Activated B cell treated with CpG ODN at 0.5 μM for 24 hours (primary cell): ENCODE results near the gene MLPH. TPM values are rescaled to one million over a fixed set of nuclear protein-coding genes. Genes with fewer than 3 reads are reported as not detected.
A peak's percentile ranks its signal among the peaks of the same experiment; 100 is the strongest.

Experiments
- ATAC-seq: fragments of 200-7000 bp; cut with Tn5 transposase; one replicate; pipeline ENCODE4 v1.10.0; 2021; ENCODE audit warnings: low read depth, mild to moderate bottlenecking, moderate library complexity
- CTCF ChIA-PET: fragments of 350-600 bp; sonication (Branson Sonifier 250); formaldehyde crosslinking; loops from one replicate; lab custom pipeline; 2021; ENCODE audit warnings: antibody characterized with exemption; lab: Charles Lee
- POLR2A ChIA-PET: fragments of 350-600 bp; sonication (Branson Sonifier 250); formaldehyde crosslinking; loops from one replicate; lab custom pipeline; 2021; ENCODE audit warnings: antibody characterized with exemption; lab: Charles Lee
- DNase-seq: peaks from one replicate; pipeline ENCODE4 v3.0.0; 2022
- H3K27ac Mint-ChIP-seq: one replicate; pipeline ENCODE4 v1.8.0; 2020; ENCODE audit warnings: mixed read lengths
- H3K27me3 Mint-ChIP-seq: one replicate; pipeline ENCODE4 v1.8.0; 2021; ENCODE audit warnings: mixed read lengths
- H3K36me3 Mint-ChIP-seq: one replicate; pipeline ENCODE4 v1.8.0; 2021; ENCODE audit warnings: low read depth, mixed read lengths
- H3K4me1 Mint-ChIP-seq: one replicate; pipeline ENCODE4 v1.8.0; 2021; ENCODE audit warnings: mixed read lengths
- H3K4me3 Mint-ChIP-seq: one replicate; pipeline ENCODE4 v1.8.0; 2020; ENCODE audit warnings: mild to moderate bottlenecking, mixed read lengths
- H3K9me3 Mint-ChIP-seq: one replicate; pipeline ENCODE4 v1.8.0; 2020; ENCODE audit warnings: mixed read lengths
- CTCF ChIP-seq: fragments of 200-600 bp; IDR thresholded peaks from one replicate; pipeline ENCODE4 v1.8.0; 2022; ENCODE audit warnings: antibody characterized with exemption, mild to moderate bottlenecking
- intact Hi-C: fragments of 100-400 bp; cut with micrococcal nuclease; formaldehyde crosslinking; loops from one replicate; pipeline ENCODE4 v1.15.1; 2024
- total RNA-seq: library from RNA; stranded (reverse); gene quantifications from 2 replicates; pipeline ENCODE4 v1.2.3, GENCODE V29; 2022

MLPH gene
- total RNA-seq, 1 donor from 2014 or later, result not detected

- H3K27ac Mint-ChIP-seq, result no peak overlapping the region
- POLR2A ChIA-PET, result no interaction called here
- intact Hi-C loops, result loop anchor here (1.0 kb wide), 3 partner anchors 91 to 192 kb away; no protein-coding TSS in a partner anchor
- ATAC-seq (peak; percentile 49), DNase-seq (no peak)
- peaks cover 2% of the 10 kb centered on the region for H3K4me1 Mint-ChIP-seq
- CTCF ChIA-PET, result interaction anchor here (0.8 to 1.5 kb wide), 8 partner anchors 10 to 193 kb away, joined by 3 to 12 read pairs (median 4); no protein-coding TSS in a partner anchor
- H3K9me3 Mint-ChIP-seq, result no peaks in the 10 kb centered on the region
- no peak overlapping the region for H3K4me3 Mint-ChIP-seq
- TF ChIP-seq CTCF, result no peak
- peaks cover 10% of the 10 kb centered on the region for H3K27me3 Mint-ChIP-seq
- H3K36me3 Mint-ChIP-seq, result no peaks in the 10 kb centered on the region
Observed at GRCh38 chr2:237581751-237582746, 95.0 kb downstream of the MLPH start.

- CTCF ChIA-PET, result interaction anchor here (1.1 to 1.2 kb wide), 2 partner anchors 11 to 161 kb away, joined by 4 read pairs; no protein-coding TSS in a partner anchor
- DNase-seq (no peak), ATAC-seq (no peak)
- no peak for TF ChIP-seq CTCF
- no peak overlapping the region for H3K27ac Mint-ChIP-seq
- POLR2A ChIA-PET, result no interaction called here
- peaks cover 2% of the 10 kb centered on the region for H3K4me1 Mint-ChIP-seq
- H3K9me3 Mint-ChIP-seq, result no peaks in the 10 kb centered on the region
- peaks cover 7% of the 10 kb centered on the region for H3K27me3 Mint-ChIP-seq
- intact Hi-C loops, result no loop called here
- no peak overlapping the region for H3K4me3 Mint-ChIP-seq
- H3K36me3 Mint-ChIP-seq, result no peaks in the 10 kb centered on the region
Observed at GRCh38 chr2:237583385-237584295, 96.6 kb downstream of the MLPH start.

GRCh38 chr2:237585590-237586221 is 98.7 kb downstream of the MLPH start:
- DNase-seq (no peak), ATAC-seq (no peak)
- Mint-ChIP-seq H3K4me1 (peaks cover 2% of the 10 kb centered on the region), H3K9me3 (no peaks in the 10 kb centered on the region), H3K27me3 (peaks cover 7% of the 10 kb centered on the region), H3K36me3 (no peaks in the 10 kb centered on the region), H3K4me3 (no peak overlapping the region), H3K27ac (no peak overlapping the region)
- POLR2A ChIA-PET, result no interaction called here
- TF ChIP-seq CTCF, result no peak
- CTCF ChIA-PET, result interaction anchor here (0.9 to 1.1 kb wide), 2 partner anchors 73 to 159 kb away, joined by 3 to 5 read pairs; no protein-coding TSS in a partner anchor
- intact Hi-C loops, result no loop called here

GRCh38 chr2:237588044-237588696 is 101.1 kb downstream of the MLPH start:
- Mint-ChIP-seq H3K27ac (no peak overlapping the region), H3K27me3 (peaks cover 7% of the 10 kb centered on the region), H3K9me3 (no peaks in the 10 kb centered on the region), H3K4me1 (peaks cover 7% of the 10 kb centered on the region), H3K4me3 (no peak overlapping the region), H3K36me3 (no peaks in the 10 kb centered on the region)
- TF ChIP-seq CTCF, result no peak
- DNase-seq, result no peak
- ChIA-PET CTCF (interaction anchor here (2.3 kb wide), 1 partner anchor 16 kb away, joined by 6 read pairs; no protein-coding TSS in a partner anchor), POLR2A (no interaction called here)
- ATAC-seq, result no peak
- intact Hi-C loops, result no loop called here
